ENCODE data around the gene SPOCK1. TPM values are rescaled to one million over a fixed set of nuclear protein-coding genes. Genes with fewer than 3 reads are reported as not detected.

SPOCK1 gene
- total RNA-seq, 1 experiment from 2014 or later = 10.9 TPM

GRCh38 chr5:137054335-137054734 lies 444.8 kb downstream of the SPOCK1 start:
- no peak overlapping the region for H3K4me2 ChIP-seq (ENCODE audit: insufficient read depth, insufficient read length, low read length)
- H2BK12ac ChIP-seq (ENCODE audit: insufficient read length, low read depth, low read length) = no peak overlapping the region
- no peak overlapping the region for H4K5ac ChIP-seq (ENCODE audit: insufficient read length, low read depth, low read length)
- H2AK5ac ChIP-seq (ENCODE audit: insufficient read length, low read length) = no peak overlapping the region
- H2BK20ac ChIP-seq (ENCODE audit: low read depth, low read length, poor library complexity, severe bottlenecking) = no peak overlapping the region
- no peaks in the 10 kb centered on the region for H3K9me3 Mint-ChIP-seq
- no peaks in the 10 kb centered on the region for H3K4me1 ChIP-seq (ENCODE audit: insufficient read depth, low read length)
- H3K9ac ChIP-seq (ENCODE audit: extremely low read depth, insufficient read length, low read length) = no peak overlapping the region
- H3K79me1 ChIP-seq (ENCODE audit: insufficient read depth, low read depth, low read length, poor library complexity, severe bottlenecking) = no peaks in the 10 kb centered on the region
- no CpG with 5 or more reads among the region's 1 CpG for WGBS (ENCODE audit: extremely low coverage, insufficient read length, low lambda C conversion rate)
- H4K20me1 ChIP-seq (ENCODE audit: control insufficient read depth, insufficient read depth, insufficient read length) = no peaks in the 10 kb centered on the region
- H2AFZ ChIP-seq (ENCODE audit: low read length) = no peak overlapping the region
- no peak overlapping the region for H3K14ac ChIP-seq (ENCODE audit: insufficient read depth, low read length)
- H3K27me3 Mint-ChIP-seq (ENCODE audit: low read depth) = no peaks in the 10 kb centered on the region
- H3K18ac ChIP-seq (ENCODE audit: insufficient read length, low read depth, low read length) = no peak overlapping the region
- no peak overlapping the region for H4K91ac ChIP-seq (ENCODE audit: insufficient read length, low read depth, low read length)
- H3K23ac ChIP-seq (ENCODE audit: insufficient read length, low read depth, low read length) = no peak overlapping the region
- no peaks in the 10 kb centered on the region for H3K27me3 ChIP-seq (ENCODE audit: insufficient read depth, low read length)
- no peak overlapping the region for H3K27ac Mint-ChIP-seq
- no peaks in the 10 kb centered on the region for H3K36me3 Mint-ChIP-seq (ENCODE audit: insufficient read depth in 1 of 3, low read depth in 3 of 3)
- peaks cover 0 to 3% of the 10 kb centered on the region in 2 experiments; a peak in 2 of 4 replicates for H3K4me1 Mint-ChIP-seq
- H2BK120ac ChIP-seq (ENCODE audit: low read depth, low read length, poor library complexity, severe bottlenecking) = no peak overlapping the region
- no peak overlapping the region for H3K4ac ChIP-seq (ENCODE audit: low read depth, low read length)
- no peak overlapping the region for H2BK15ac ChIP-seq (ENCODE audit: low read depth, low read length)
- no peaks in the 10 kb centered on the region for H3K79me2 ChIP-seq (ENCODE audit: insufficient read depth, low read length)
- no peak for DNase-seq
- H3T11ph ChIP-seq (ENCODE audit: low read length) = no peak overlapping the region
- H2BK5ac ChIP-seq (ENCODE audit: insufficient read length, low read length) = no peak overlapping the region
- no peak overlapping the region for H3K56ac ChIP-seq (ENCODE audit: insufficient read length, low read depth, low read length)
- no peak overlapping the region for H4K8ac ChIP-seq (replicated peaks; ENCODE audit: insufficient read length, low read depth, low read length)
- H3K9me3 ChIP-seq (ENCODE audit: control insufficient read depth, low read depth, low read length) = no peaks in the 10 kb centered on the region
- no peak overlapping the region for H3K27ac ChIP-seq (ENCODE audit: insufficient read length, low read depth, low read length)
- TF ChIP-seq CTCF (conservative IDR thresholded peaks at IDR 0.05) = no peak
- H3K4me3 Mint-ChIP-seq = no peak overlapping the region
- no peaks in the 10 kb centered on the region for H3K23me2 ChIP-seq (ENCODE audit: insufficient read length, low read depth, low read length, poor library complexity, severe bottlenecking)

Data from H9 (cell line).